ENCODE results near the gene MGLL. TPM values are rescaled to one million over a fixed set of nuclear protein-coding genes. Genes with fewer than 3 reads are reported as not detected.

The MGLL gene
- total RNA-seq, 5 donors from 2014 or later (not counting 1 experiment from before 2014, with no cell fraction given), result 0.78 to 3.7 (median 1.8) TPM

GRCh38 chr3:127647166-127647844, 175.0 kb downstream of the MGLL start:
- no peaks in the 10 kb centered on the region for H3K9me3 Mint-ChIP-seq
- no peaks in the 10 kb centered on the region for H3K4me1 ChIP-seq (ENCODE audit: control insufficient read depth in 1 of 2, extremely low read depth in 1 of 2, insufficient read depth in 2 of 2, low read length in 2 of 2)
- no peak overlapping the region for H3K4me3 ChIP-seq (ENCODE audit: control insufficient read depth in 1 of 2, extremely low read depth in 1 of 2, low read length in 1 of 2)
- H3K4me1 Mint-ChIP-seq, result no peaks in the 10 kb centered on the region
- POLR2A ChIA-PET, result no interaction called here
- CTCF ChIA-PET, result interaction anchor here in 1 of 2 donors (1.5 kb wide), 1 partner anchor 49 kb away, joined by 6 read pairs; no protein-coding TSS in a partner anchor
- H3K9me3 ChIP-seq, result no peaks in the 10 kb centered on the region
- no peaks in the 10 kb centered on the region for H3K27me3 Mint-ChIP-seq
- H3K27ac Mint-ChIP-seq, result no peak overlapping the region
- no peak for DNase-seq
- peaks cover 0 to 12% of the 10 kb centered on the region in 2 experiments for H3K27me3 ChIP-seq (replicated peaks in 1 of 2; ENCODE audit: control insufficient read depth in 2 of 2, extremely low read depth in 1 of 2, insufficient read depth in 2 of 2, low read length in 1 of 2)
- H3K4me3 Mint-ChIP-seq, result no peak overlapping the region
- no peak for ATAC-seq (replicated peaks in 1 of 4)
- WGBS (ENCODE audit: insufficient coverage), result 94% methylated on average over 10 of the region's 13 CpGs
- no peaks in the 10 kb centered on the region for H3K36me3 ChIP-seq (ENCODE audit: control insufficient read depth in 2 of 2, extremely low read depth in 1 of 2, insufficient read depth in 1 of 2, low read length in 1 of 2)
- H3K27ac ChIP-seq (ENCODE audit: low read length), result no peak overlapping the region
- H3K36me3 Mint-ChIP-seq, result no peaks in the 10 kb centered on the region

- H3K27ac Mint-ChIP-seq, result no peak overlapping the region
- H3K36me3 Mint-ChIP-seq, result no peaks in the 10 kb centered on the region
- no peaks in the 10 kb centered on the region for H3K9me3 ChIP-seq
- no peak overlapping the region for H3K27ac ChIP-seq (ENCODE audit: low read length)
- H3K4me3 Mint-ChIP-seq, result no peak overlapping the region
- POLR2A ChIA-PET, result no interaction called here
- no peaks in the 10 kb centered on the region for H3K4me1 Mint-ChIP-seq
- no peaks in the 10 kb centered on the region for H3K27me3 Mint-ChIP-seq
- H3K4me3 ChIP-seq (ENCODE audit: control insufficient read depth in 1 of 2, extremely low read depth in 1 of 2, low read length in 1 of 2), result no peak overlapping the region
- CTCF ChIA-PET, result interaction anchor here in 1 of 2 donors (0.7 to 1.5 kb wide), 3 partner anchors 9 to 1179 kb away, joined by 4 to 8 read pairs (median 6); no protein-coding TSS in a partner anchor
- no peak for ATAC-seq (replicated peaks in 1 of 4)
- 93% methylated on average over 8 of the region's 10 CpGs for WGBS (ENCODE audit: insufficient coverage)
- peaks cover 0 to 5% of the 10 kb centered on the region in 2 experiments for H3K27me3 ChIP-seq (replicated peaks in 1 of 2; ENCODE audit: control insufficient read depth in 2 of 2, extremely low read depth in 1 of 2, insufficient read depth in 2 of 2, low read length in 1 of 2)
- no peaks in the 10 kb centered on the region for H3K36me3 ChIP-seq (ENCODE audit: control insufficient read depth in 2 of 2, extremely low read depth in 1 of 2, insufficient read depth in 1 of 2, low read length in 1 of 2)
- no peaks in the 10 kb centered on the region for H3K4me1 ChIP-seq (ENCODE audit: control insufficient read depth in 1 of 2, extremely low read depth in 1 of 2, insufficient read depth in 2 of 2, low read length in 2 of 2)
- H3K9me3 Mint-ChIP-seq, result no peaks in the 10 kb centered on the region
- no peak for DNase-seq
Measured at GRCh38 chr3:127646501-127647046, 175.7 kb downstream of the MGLL start.

GRCh38 chr3:127645371-127646015, 176.8 kb downstream of the MGLL start:
- POLR2A ChIA-PET, result no interaction called here
- H3K4me3 Mint-ChIP-seq, result no peak overlapping the region
- H3K27me3 Mint-ChIP-seq, result no peaks in the 10 kb centered on the region
- no peaks in the 10 kb centered on the region for H3K36me3 Mint-ChIP-seq
- H3K4me1 ChIP-seq (ENCODE audit: control insufficient read depth in 1 of 2, extremely low read depth in 1 of 2, insufficient read depth in 2 of 2, low read length in 2 of 2), result no peaks in the 10 kb centered on the region
- 83% methylated on average over 5 of the region's 8 CpGs for WGBS (ENCODE audit: insufficient coverage)
- no peak overlapping the region for H3K27ac ChIP-seq (ENCODE audit: low read length)
- H3K4me3 ChIP-seq (ENCODE audit: control insufficient read depth in 1 of 2, extremely low read depth in 1 of 2, low read length in 1 of 2), result no peak overlapping the region
- no peak for ATAC-seq (replicated peaks in 1 of 4)
- DNase-seq, result no peak
- no peaks in the 10 kb centered on the region for H3K4me1 Mint-ChIP-seq
- H3K27me3 ChIP-seq (replicated peaks in 1 of 2; ENCODE audit: control insufficient read depth in 2 of 2, extremely low read depth in 1 of 2, insufficient read depth in 2 of 2, low read length in 1 of 2), result peaks cover 0 to 3% of the 10 kb centered on the region in 2 experiments
- no peak overlapping the region for H3K27ac Mint-ChIP-seq
- no peaks in the 10 kb centered on the region for H3K9me3 ChIP-seq
- CTCF ChIA-PET, result interaction anchor here in 1 of 2 donors (0.6 kb wide), 1 partner anchor 21 kb away, joined by 6 read pairs; no protein-coding TSS in a partner anchor
- H3K9me3 Mint-ChIP-seq, result no peaks in the 10 kb centered on the region
- H3K36me3 ChIP-seq (ENCODE audit: control insufficient read depth in 2 of 2, extremely low read depth in 1 of 2, insufficient read depth in 1 of 2, low read length in 1 of 2), result no peaks in the 10 kb centered on the region

- H3K4me3 Mint-ChIP-seq, result no peak overlapping the region
- no peaks in the 10 kb centered on the region for H3K4me1 Mint-ChIP-seq
- POLR2A ChIA-PET, result no interaction called here
- CTCF ChIA-PET, result interaction anchor here in 1 of 2 donors (0.6 kb wide), 1 partner anchor 22 kb away, joined by 6 read pairs; no protein-coding TSS in a partner anchor
- no peak for DNase-seq
- H3K27me3 ChIP-seq (replicated peaks in 1 of 2; ENCODE audit: control insufficient read depth in 2 of 2, extremely low read depth in 1 of 2, insufficient read depth in 2 of 2, low read length in 1 of 2), result peaks cover 0 to 3% of the 10 kb centered on the region in 2 experiments
- WGBS (ENCODE audit: insufficient coverage), result 100% methylated on average over 2 of the region's 5 CpGs
- no peaks in the 10 kb centered on the region for H3K4me1 ChIP-seq (ENCODE audit: control insufficient read depth in 1 of 2, extremely low read depth in 1 of 2, insufficient read depth in 2 of 2, low read length in 2 of 2)
- no peaks in the 10 kb centered on the region for H3K9me3 Mint-ChIP-seq
- no peaks in the 10 kb centered on the region for H3K36me3 Mint-ChIP-seq
- no peak for ATAC-seq (replicated peaks in 1 of 4)
- no peaks in the 10 kb centered on the region for H3K27me3 Mint-ChIP-seq
- no peak overlapping the region for H3K4me3 ChIP-seq (ENCODE audit: control insufficient read depth in 1 of 2, extremely low read depth in 1 of 2, low read length in 1 of 2)
- H3K27ac Mint-ChIP-seq, result no peak overlapping the region
- H3K27ac ChIP-seq (ENCODE audit: low read length), result no peak overlapping the region
- no peaks in the 10 kb centered on the region for H3K9me3 ChIP-seq
- no peaks in the 10 kb centered on the region for H3K36me3 ChIP-seq (ENCODE audit: control insufficient read depth in 2 of 2, extremely low read depth in 1 of 2, insufficient read depth in 1 of 2, low read length in 1 of 2)
Measured at GRCh38 chr3:127644641-127645370, 177.5 kb downstream of the MGLL start.

- H3K27me3 ChIP-seq (replicated peaks in 1 of 2; ENCODE audit: control insufficient read depth in 2 of 2, extremely low read depth in 1 of 2, insufficient read depth in 2 of 2, low read length in 1 of 2), result no peaks in the 10 kb centered on the region
- no peaks in the 10 kb centered on the region for H3K9me3 ChIP-seq
- DNase-seq (no peak), ATAC-seq (replicated peaks in 1 of 4) (no peak)
- H3K36me3 ChIP-seq (ENCODE audit: control insufficient read depth in 2 of 2, extremely low read depth in 1 of 2, insufficient read depth in 1 of 2, low read length in 1 of 2), result no peaks in the 10 kb centered on the region
- H3K27me3 Mint-ChIP-seq, result peaks cover 4 to 5% of the 10 kb centered on the region in 2 donors
- H3K27ac ChIP-seq (ENCODE audit: low read length), result no peak overlapping the region
- peaks cover 9 to 12% (median 10%) of the 10 kb centered on the region in 3 donors for H3K4me1 Mint-ChIP-seq
- ChIA-PET CTCF (no interaction called here), POLR2A (no interaction called here)
- no peak overlapping the region for H3K27ac Mint-ChIP-seq
- H3K4me3 ChIP-seq (ENCODE audit: control insufficient read depth in 1 of 2, extremely low read depth in 1 of 2, low read length in 1 of 2), result no peak overlapping the region
- H3K4me3 Mint-ChIP-seq, result no peak overlapping the region
- peaks cover 4% of the 10 kb centered on the region for H3K36me3 Mint-ChIP-seq
- H3K9me3 Mint-ChIP-seq, result no peaks in the 10 kb centered on the region
- H3K4me1 ChIP-seq (ENCODE audit: control insufficient read depth in 1 of 2, extremely low read depth in 1 of 2, insufficient read depth in 2 of 2, low read length in 2 of 2), result peaks cover 8 to 12% of the 10 kb centered on the region in 2 experiments
- WGBS (ENCODE audit: insufficient coverage), result 100% methylated on average over 2 of the region's 3 CpGs
Measured at GRCh38 chr3:127640042-127640355, 182.3 kb downstream of the MGLL start.
